K562 treated with DMSO at 1 percent for 48 hours (cell line): ENCODE data around the gene LRFN5. TPM values are rescaled to one million over a fixed set of nuclear protein-coding genes. Genes with fewer than 3 reads are reported as not detected.

Experiments used
- total RNA-seq: library from RNA; unstranded; fragments of 300-600 nt; gene quantifications from 2 replicates; pipeline ENCODE4 v1.2.3, GENCODE V29; 2022; ENCODE audit warnings: low replicate concordance; ENCODE audit errors: extremely low read depth

The LRFN5 gene
- not detected in 2 replicates for total RNA-seq

DNA sequence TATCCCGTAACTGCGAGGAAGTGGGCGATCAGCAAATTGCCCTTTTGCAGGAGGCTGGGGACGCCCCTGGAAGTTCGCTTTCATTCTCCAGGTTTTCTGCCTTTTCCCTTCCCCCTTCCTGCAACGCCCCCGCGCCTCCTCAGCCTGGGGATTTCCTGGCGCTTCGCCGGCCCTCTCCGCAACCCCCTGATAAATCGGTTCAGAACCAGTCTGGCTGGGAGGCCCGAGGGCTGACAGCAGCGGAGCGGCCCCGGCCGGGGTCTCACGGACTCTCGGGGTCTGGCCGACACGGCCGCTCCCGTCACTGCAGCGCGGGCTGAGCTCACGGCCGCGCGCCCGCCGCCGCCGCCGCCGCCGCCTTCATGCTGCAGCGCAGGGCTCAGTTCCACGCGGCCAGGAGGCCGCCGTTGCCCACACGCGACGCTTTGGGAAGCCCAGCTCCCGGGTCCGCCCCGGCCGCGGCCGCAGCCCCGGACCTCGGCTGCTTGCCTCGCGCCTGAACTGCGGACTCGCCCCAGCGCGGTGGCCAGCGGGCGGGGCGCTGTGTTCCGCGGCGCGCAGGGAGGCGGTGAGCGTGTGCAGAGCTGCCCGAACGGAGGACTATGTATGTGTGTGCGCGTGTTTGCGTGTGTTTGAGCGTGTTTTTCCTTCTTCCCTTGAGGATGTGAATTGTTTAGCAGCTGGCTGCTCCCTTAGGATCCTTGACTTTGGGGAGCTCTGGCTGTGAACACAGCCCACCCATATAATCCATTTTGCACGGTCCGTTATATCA is at the start of gene LRFN5:
Gene LRFN5, plus strand, starts transcription at position 345 of the 772 bp plus-strand sequence.

